D721Med (cell line): Measurements from ENCODE around the gene TINAGL1.

Experiments used
- DNase-seq: peaks from one replicate; pipeline ENCODE4 v3.0.0; 2011; ENCODE audit warnings: low spot score; ENCODE audit not compliant: insufficient read length
- FAIRE-seq: peaks from 2 replicates; lab custom pipeline; 2011; peaks lifted over from hg19 to GRCh38; lab: Jason Lieb, UNC
- CTCF ChIP-seq: IDR thresholded peaks from 2 replicates; pipeline ENCODE4 v1.5.1; 2012; ENCODE audit warnings: mild to moderate bottlenecking, control low read depth; ENCODE audit not compliant: insufficient read depth; ENCODE audit errors: missing control alignments

Gene TINAGL1

GRCh38 chr1:31621498-31621820 is 45.1 kb downstream of the TINAGL1 start:
- DNase-seq (no peak), FAIRE-seq (no peak)
- TF ChIP-seq CTCF = no peak

GRCh38 chr1:31621847-31622730 is 45.8 kb downstream of the TINAGL1 start:
- FAIRE-seq = no peak
- DNase-seq = no peak
- TF ChIP-seq CTCF = no peak

GRCh38 chr1:31623365-31623764 is 47.0 kb downstream of the TINAGL1 start:
- FAIRE-seq = no peak
- no peak for TF ChIP-seq CTCF
- DNase-seq = no peak

- DNase-seq = no peak
Observed at GRCh38 chr1:31624309-31624708, 48.0 kb downstream of the TINAGL1 start.

GRCh38 chr1:31624731-31625514 is 48.6 kb downstream of the TINAGL1 start:
- TF ChIP-seq CTCF = no peak
- DNase-seq (no peak), FAIRE-seq (no peak)

More at GRCh38 chr1:31624309-31624708, 48.0 kb downstream of the TINAGL1 start:
- no peak for FAIRE-seq
- no peak for TF ChIP-seq CTCF

GRCh38 chr1:31625561-31626222 is 49.4 kb downstream of the TINAGL1 start:
- TF ChIP-seq CTCF = no peak
- FAIRE-seq = no peak
- DNase-seq = no peak
